Tibial artery (tissue), 4 donors: ENCODE results near the gene PARP1.

Experiments
- DNase-seq, 2 donors: peaks; one replicate each; pipeline ENCODE4 v3.0.0-alpha.2; 2019
- H3K27ac ChIP-seq, 2 donors: fragments of 200-600 bp; sonication (generic) in 1 of 2; 1 replicate in 1 of 2; 2 replicates in 1 of 2; pipeline ENCODE4 v1.5.1; 2018 to 2019; ENCODE audit warnings: mild to moderate bottlenecking in 1 of 2
- H3K27me3 ChIP-seq, 2 donors: fragments of 200-600 bp; sonication (generic) in 1 of 2; one replicate each; pipeline versions ENCODE4 v1.5.1 to v1.6.0; 2016 to 2019
- H3K36me3 ChIP-seq, 3 donors: fragments of 200-600 bp; sonication (generic) in 2 of 3; one replicate each; pipeline ENCODE4 v1.5.1; 2016 to 2019; ENCODE audit warnings: mild to moderate bottlenecking in 2 of 3
- H3K4me1 ChIP-seq, 4 donors: fragments of 200-600 bp; sonication (generic) in 2 of 4; 1 replicate in 3 of 4; 2 replicates in 1 of 4; pipeline ENCODE4 v1.5.1; 2016 to 2019
- H3K4me3 ChIP-seq, 2 donors: fragments of 200-600 bp; sonication (generic) in 1 of 2; 1 replicate in 1 of 2; 2 replicates in 1 of 2; pipeline ENCODE4 v1.5.1; 2018 to 2019; ENCODE audit warnings: mild to moderate bottlenecking in 2 of 2
- H3K9me3 ChIP-seq, 3 donors: fragments of 200-600 bp; sonication (generic) in 1 of 3; one replicate each; pipeline ENCODE4 v1.5.1; 2016 to 2019
- intact Hi-C: fragments of 100-400 bp; cut with DNase I; formaldehyde crosslinking; loops from one replicate; pipeline ENCODE4 v1.15.0; 2023; ENCODE audit warnings: low total_unique reads
- TF ChIP-seq, protein P1 (sequence below), 2 experiments: fragments of 200-600 bp in 1 of 2; fragments of 450-650 bp in 1 of 2; IDR thresholded peaks; one replicate each; pipeline ENCODE4 v1.5.1; 2017 to 2019; ENCODE audit warnings: antibody characterized with exemption in 2 of 2, mild to moderate bottlenecking in 1 of 2, moderate library complexity in 1 of 2

The PARP1 gene

DNA sequence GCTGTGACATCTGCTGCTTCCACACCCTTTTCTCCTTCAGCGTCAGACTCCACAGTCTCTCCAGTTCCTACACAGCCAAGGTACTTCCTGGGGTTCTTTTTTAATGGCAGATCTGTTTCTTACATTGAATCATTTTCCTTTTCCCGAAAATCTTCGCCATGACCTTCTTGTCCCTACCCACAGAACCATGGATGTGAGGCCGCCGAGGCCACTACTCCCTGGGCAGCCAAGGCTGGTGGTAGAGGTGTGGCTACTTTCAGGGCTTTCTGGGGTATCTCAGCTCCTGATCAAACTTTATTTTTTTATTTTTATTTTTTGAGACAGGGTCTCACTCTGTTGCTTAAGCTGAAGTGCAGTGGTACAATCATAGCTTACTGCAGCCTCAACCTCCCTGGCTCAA lies 89.4 kb downstream of the PARP1 start:
- H3K27me3 ChIP-seq: peaks cover 0 to 23% of the 10 kb centered on the region in 2 donors
- intact Hi-C loops: no loop called here
- TF ChIP-seq, protein P1, sequence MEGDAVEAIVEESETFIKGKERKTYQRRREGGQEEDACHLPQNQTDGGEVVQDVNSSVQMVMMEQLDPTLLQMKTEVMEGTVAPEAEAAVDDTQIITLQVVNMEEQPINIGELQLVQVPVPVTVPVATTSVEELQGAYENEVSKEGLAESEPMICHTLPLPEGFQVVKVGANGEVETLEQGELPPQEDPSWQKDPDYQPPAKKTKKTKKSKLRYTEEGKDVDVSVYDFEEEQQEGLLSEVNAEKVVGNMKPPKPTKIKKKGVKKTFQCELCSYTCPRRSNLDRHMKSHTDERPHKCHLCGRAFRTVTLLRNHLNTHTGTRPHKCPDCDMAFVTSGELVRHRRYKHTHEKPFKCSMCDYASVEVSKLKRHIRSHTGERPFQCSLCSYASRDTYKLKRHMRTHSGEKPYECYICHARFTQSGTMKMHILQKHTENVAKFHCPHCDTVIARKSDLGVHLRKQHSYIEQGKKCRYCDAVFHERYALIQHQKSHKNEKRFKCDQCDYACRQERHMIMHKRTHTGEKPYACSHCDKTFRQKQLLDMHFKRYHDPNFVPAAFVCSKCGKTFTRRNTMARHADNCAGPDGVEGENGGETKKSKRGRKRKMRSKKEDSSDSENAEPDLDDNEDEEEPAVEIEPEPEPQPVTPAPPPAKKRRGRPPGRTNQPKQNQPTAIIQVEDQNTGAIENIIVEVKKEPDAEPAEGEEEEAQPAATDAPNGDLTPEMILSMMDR (IDR thresholded peaks at IDR 0.05): no peak

DNA sequence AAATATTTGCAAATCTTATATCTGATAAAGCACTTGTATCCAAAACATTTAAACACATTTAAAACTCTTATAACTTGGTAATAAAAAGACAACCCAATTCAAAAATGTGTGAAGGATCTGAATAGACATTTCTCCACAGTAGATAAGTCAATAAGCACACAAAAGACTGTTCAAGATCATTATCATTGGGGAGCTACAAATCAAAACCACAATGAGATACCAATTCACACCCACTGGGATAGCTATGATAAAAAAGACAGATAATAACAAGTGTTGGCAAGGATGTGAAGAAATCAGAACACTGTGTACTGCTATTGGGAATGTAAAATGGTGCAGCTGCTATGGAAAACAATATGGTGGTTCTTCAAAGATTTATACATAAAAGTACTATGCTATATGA lies 93.8 kb downstream of the PARP1 start:
- TF ChIP-seq, protein P1 (IDR thresholded peaks at IDR 0.05): no peak
- intact Hi-C loops: no loop called here
- no peak for DNase-seq
- H3K27me3 ChIP-seq: peaks cover 0 to 10% of the 10 kb centered on the region in 2 donors
- no peaks in the 10 kb centered on the region for H3K36me3 ChIP-seq
- no peak overlapping the region for H3K27ac ChIP-seq
- H3K4me1 ChIP-seq: peaks cover 0 to 11% (median 5%) of the 10 kb centered on the region in 4 donors
- H3K4me3 ChIP-seq: no peak overlapping the region
- H3K9me3 ChIP-seq: no peaks in the 10 kb centered on the region

More for the DNA sequence above, 89.4 kb downstream of the PARP1 start:
- no peak for DNase-seq
- Histone ChIP-seq H3K9me3 (no peaks in the 10 kb centered on the region), H3K4me1 (no peaks in the 10 kb centered on the region), H3K27ac (no peak overlapping the region), H3K4me3 (no peak overlapping the region), H3K36me3 (no peaks in the 10 kb centered on the region)

DNA sequence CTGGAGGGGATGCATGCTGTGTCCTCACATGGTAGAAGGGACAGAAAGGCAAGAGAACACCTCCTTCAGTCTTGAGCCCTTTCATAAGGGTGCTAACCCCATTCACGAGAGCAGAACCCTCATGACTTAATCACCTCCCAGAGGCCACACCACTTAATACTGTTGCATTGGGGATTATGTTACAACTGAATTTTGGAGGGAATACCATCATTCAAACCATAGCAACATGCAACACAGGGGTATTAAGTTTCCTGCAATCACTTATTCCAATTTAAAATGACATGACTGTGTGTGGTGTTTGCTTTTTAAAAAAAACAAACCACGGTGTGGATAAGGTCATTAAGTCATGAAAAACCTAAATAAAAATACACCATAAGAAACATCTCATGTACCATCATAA lies 95.8 kb downstream of the PARP1 start:
- DNase-seq: no peak
- H3K4me3 ChIP-seq: no peak overlapping the region
- TF ChIP-seq, protein P1 (IDR thresholded peaks at IDR 0.05): no peak
- H3K9me3 ChIP-seq: no peaks in the 10 kb centered on the region
- H3K36me3 ChIP-seq: no peaks in the 10 kb centered on the region
- H3K27me3 ChIP-seq: no peaks in the 10 kb centered on the region
- intact Hi-C loops: no loop called here
- H3K27ac ChIP-seq: no peak overlapping the region
- H3K4me1 ChIP-seq: peaks cover 0 to 18% (median 5%) of the 10 kb centered on the region in 4 donors

DNA sequence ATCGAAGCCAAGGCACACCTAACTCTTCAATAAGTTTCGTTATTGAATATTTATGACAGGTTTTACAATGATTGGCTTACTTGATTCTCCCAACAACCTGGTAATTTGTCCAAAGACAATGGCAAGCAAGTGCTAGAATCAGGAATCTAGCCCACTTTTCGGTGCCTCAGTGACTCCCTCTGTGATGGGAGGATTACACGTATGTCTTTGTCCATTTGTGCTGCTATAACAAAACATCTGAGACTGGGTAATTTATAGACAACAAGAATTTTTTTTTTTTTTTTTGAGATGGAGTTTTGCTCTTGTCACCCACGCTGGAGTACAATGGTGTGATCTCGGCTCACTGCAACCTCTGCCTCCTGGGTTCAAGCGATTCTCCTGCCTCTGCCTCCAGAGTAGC lies 96.5 kb downstream of the PARP1 start:
- H3K27me3 ChIP-seq: no peaks in the 10 kb centered on the region
- H3K36me3 ChIP-seq: no peaks in the 10 kb centered on the region
- H3K9me3 ChIP-seq: no peaks in the 10 kb centered on the region
- no peak overlapping the region for H3K27ac ChIP-seq
- intact Hi-C loops: no loop called here
- no peak overlapping the region for H3K4me3 ChIP-seq
- TF ChIP-seq, protein P1 (IDR thresholded peaks at IDR 0.05): no peak
- DNase-seq: no peak
- H3K4me1 ChIP-seq: peaks cover 0 to 18% (median 5%) of the 10 kb centered on the region in 4 donors
